ENCODE results near the gene FREY1.

FREY1 gene

GRCh38 chr11:45890886-45891550, 16.1 kb downstream of the FREY1 start:
- DNase-seq = no peak

- no peak for DNase-seq
Measured at GRCh38 chr11:45889966-45890365, 17.1 kb downstream of the FREY1 start.

- DNase-seq = no peak
Measured at GRCh38 chr11:45889555-45889954, 17.5 kb downstream of the FREY1 start.

- no peak for DNase-seq
Measured at GRCh38 chr11:45887587-45887986, 19.5 kb downstream of the FREY1 start.

- no peak for DNase-seq
Measured at GRCh38 chr11:45886816-45887520, 20.1 kb downstream of the FREY1 start.

GRCh38 chr11:45885921-45886721, 20.9 kb downstream of the FREY1 start:
- no peak for DNase-seq

GRCh38 chr11:45885274-45885920, 21.7 kb downstream of the FREY1 start, which contains the start of gene MAPK8IP1:
MAPK8IP1 (plus strand) TSS chr11:45885651; CDS start chr11:45885821, 170 bp downstream.
- DNase-seq = peak; percentile 79

- DNase-seq = no peak
Measured at GRCh38 chr11:45884596-45885185, 22.4 kb downstream of the FREY1 start.

- DNase-seq = no peak
Measured at GRCh38 chr11:45881708-45882368, 25.2 kb downstream of the FREY1 start.

- DNase-seq = no peak
Measured at GRCh38 chr11:45880772-45881570, 26.1 kb downstream of the FREY1 start.

- no peak for DNase-seq
Measured at GRCh38 chr11:45879803-45880686, 27.0 kb downstream of the FREY1 start.

GRCh38 chr11:45877845-45878244, 29.2 kb downstream of the FREY1 start:
- no peak for DNase-seq

- no peak for DNase-seq
Measured at GRCh38 chr11:45877221-45877620, 29.9 kb downstream of the FREY1 start.

GRCh38 chr11:45876401-45876800, 30.7 kb downstream of the FREY1 start:
- DNase-seq = no peak

- no peak for DNase-seq
Measured at GRCh38 chr11:45872651-45873356, 34.3 kb downstream of the FREY1 start.

GRCh38 chr11:45871638-45872037, 35.4 kb downstream of the FREY1 start:
- no peak for DNase-seq

GRCh38 chr11:45870706-45871105, 36.4 kb downstream of the FREY1 start:
- no peak for DNase-seq

- DNase-seq = no peak
Measured at GRCh38 chr11:45869551-45869950, 37.5 kb downstream of the FREY1 start.

- DNase-seq = no peak
Measured at GRCh38 chr11:45864041-45864440, 43.0 kb downstream of the FREY1 start.

All from right forelimb (tissue), 1 donor.